Right lobe of liver (tissue), 4 donors: ENCODE results near the gene CELA3A.
A peak's percentile ranks its signal among the peaks of the same experiment; 100 is the strongest.

Experiments used
- POLR2A ChIP-seq: fragments of 450-650 bp; IDR thresholded peaks from one replicate; pipeline ENCODE4 v1.6.1; 2017; ENCODE audit warnings: antibody characterized with exemption, mild to moderate bottlenecking
- TF ChIP-seq, protein P1 (sequence below), 4 donors: fragments of 200-600 bp in 3 of 4; fragments of 450-650 bp in 1 of 4; IDR thresholded peaks; one replicate each; pipeline versions ENCODE4 v1.5.1 to v1.8.0; 2016 to 2022; ENCODE audit warnings: antibody characterized with exemption in 4 of 4, mild to moderate bottlenecking in 2 of 4
- donor health status: DM: no; HTN: no; CAD: no.
- donor health status: DM: no; HTN: no; CAD: no.
- donor health status: DM: no; HTN: yes; CAD: no.

DNA sequence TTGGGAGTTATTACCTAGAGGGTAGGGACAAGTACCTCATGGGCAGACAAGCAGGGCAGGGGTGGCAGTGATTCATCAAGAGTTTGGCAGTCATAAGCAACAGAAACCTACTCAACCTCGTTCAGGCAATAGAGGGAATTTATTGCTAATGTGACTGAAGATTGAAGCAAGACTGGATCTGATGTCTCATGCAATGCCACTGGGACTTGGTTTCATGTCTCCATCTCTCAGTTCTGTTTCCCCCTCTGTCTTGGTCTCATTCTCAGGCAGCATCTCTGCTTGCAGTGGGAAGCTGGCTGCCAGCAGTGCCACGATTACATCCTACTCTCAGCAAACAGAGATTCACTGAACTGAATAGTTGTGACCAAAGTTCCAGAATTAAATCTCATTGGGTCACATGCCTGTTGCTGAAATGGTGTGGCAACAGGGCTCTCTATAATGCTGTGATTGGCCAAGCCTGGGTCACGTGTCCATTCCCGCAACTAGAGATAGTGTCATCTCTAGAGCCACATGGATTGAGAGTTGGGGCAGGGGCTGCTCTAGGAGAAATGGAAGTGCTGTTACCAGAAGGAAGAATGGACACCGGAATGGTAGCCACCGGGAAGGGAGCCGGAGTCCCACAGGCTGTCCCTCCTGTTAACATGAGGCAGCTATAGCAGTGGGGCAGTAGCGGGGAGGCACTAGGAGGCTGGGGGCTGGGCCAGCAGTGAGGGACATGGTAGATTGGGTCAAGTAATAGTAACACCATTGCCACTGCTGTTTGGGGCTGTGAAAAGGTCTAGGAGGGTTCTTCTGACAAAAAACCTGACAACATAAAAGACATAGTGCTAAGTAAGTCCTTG is 47.1 kb downstream of the CELA3A start:
- TF ChIP-seq, protein P1, sequence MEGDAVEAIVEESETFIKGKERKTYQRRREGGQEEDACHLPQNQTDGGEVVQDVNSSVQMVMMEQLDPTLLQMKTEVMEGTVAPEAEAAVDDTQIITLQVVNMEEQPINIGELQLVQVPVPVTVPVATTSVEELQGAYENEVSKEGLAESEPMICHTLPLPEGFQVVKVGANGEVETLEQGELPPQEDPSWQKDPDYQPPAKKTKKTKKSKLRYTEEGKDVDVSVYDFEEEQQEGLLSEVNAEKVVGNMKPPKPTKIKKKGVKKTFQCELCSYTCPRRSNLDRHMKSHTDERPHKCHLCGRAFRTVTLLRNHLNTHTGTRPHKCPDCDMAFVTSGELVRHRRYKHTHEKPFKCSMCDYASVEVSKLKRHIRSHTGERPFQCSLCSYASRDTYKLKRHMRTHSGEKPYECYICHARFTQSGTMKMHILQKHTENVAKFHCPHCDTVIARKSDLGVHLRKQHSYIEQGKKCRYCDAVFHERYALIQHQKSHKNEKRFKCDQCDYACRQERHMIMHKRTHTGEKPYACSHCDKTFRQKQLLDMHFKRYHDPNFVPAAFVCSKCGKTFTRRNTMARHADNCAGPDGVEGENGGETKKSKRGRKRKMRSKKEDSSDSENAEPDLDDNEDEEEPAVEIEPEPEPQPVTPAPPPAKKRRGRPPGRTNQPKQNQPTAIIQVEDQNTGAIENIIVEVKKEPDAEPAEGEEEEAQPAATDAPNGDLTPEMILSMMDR (IDR thresholded peaks at IDR 0.05): no peak
- peak; percentile 58 for TF ChIP-seq POLR2A
